ENCODE measurements around the gene LARP4B.

The LARP4B gene

DNA sequence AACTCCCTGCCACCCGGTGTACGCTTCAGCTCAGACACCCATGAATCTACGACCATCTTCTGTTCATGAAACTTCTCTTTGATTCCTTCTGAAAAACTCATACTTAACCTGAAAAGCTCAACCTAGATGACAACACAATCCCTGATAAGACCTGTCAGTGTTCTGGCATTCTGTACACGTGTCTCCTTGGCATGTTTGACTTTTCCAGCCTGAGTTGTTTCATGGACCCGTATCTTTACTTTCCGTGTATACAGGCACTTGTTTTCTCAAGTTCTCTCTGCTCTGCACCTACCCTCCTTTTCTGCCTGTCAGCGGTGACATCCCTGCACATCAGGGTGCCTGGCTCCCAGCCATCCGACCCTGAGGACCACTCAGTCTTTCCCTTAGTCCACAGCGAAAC lies 103.3 kb downstream of the LARP4B start:
- H3K4me3 ChIP-seq (ENCODE audit: low read depth, low read length) = no peak overlapping the region
- ChIA-PET POLR2A (no interaction called here), CTCF (interaction anchor here (0.8 kb wide), 1 partner anchor 43 kb away, joined by 3 read pairs; no protein-coding TSS in a partner anchor)
- H3K36me3 ChIP-seq (ENCODE audit: control insufficient read depth in 2 of 2, insufficient read depth in 1 of 2, low read length in 2 of 2) = peaks cover 13 to 91% of the 10 kb centered on the region in 2 experiments
- no peak overlapping the region for H3K27ac ChIP-seq (ENCODE audit: extremely low read depth, low read depth, low read length)
- TF ChIP-seq ZFP41 (tag by site-specific recombination; IDR thresholded peaks at IDR 0.05; ENCODE audit: borderline replicate concordance) (no peak), ZNF510 (tag by site-specific recombination; IDR thresholded peaks at IDR 0.05; ENCODE audit: insufficient replicate concordance) (no peak), SETDB1 (IDR thresholded peaks at IDR 0.05; ENCODE audit: insufficient read length, low read length) (no peak), ZIC2 (tag by site-specific recombination; IDR thresholded peaks at IDR 0.05) (no peak), ZNF394 (tag by site-specific recombination; IDR thresholded peaks at IDR 0.05; ENCODE audit: borderline replicate concordance) (no peak), ZNF335 (tag by site-specific recombination; conservative IDR thresholded peaks at IDR 0.05) (no peak), ZNF391 (tag by site-specific recombination; IDR thresholded peaks at IDR 0.05; ENCODE audit: borderline replicate concordance, low read depth) (no peak), YY1 (tag by site-specific recombination; IDR thresholded peaks at IDR 0.05) (no peak), ZNF37A (tag by site-specific recombination; IDR thresholded peaks at IDR 0.05) (no peak), ZNF350 (tag by site-specific recombination; IDR thresholded peaks at IDR 0.05) (no peak), ZNF571 (tag by site-specific recombination; IDR thresholded peaks at IDR 0.05) (no peak), ZNF184 (tag by site-specific recombination; IDR thresholded peaks at IDR 0.05) (no peak), ZBTB48 (tag by site-specific recombination; IDR thresholded peaks at IDR 0.05) (no peak), GLIS2 (tag by site-specific recombination; IDR thresholded peaks at IDR 0.05) (no peak)
- TF ChIP-seq, protein P1, sequence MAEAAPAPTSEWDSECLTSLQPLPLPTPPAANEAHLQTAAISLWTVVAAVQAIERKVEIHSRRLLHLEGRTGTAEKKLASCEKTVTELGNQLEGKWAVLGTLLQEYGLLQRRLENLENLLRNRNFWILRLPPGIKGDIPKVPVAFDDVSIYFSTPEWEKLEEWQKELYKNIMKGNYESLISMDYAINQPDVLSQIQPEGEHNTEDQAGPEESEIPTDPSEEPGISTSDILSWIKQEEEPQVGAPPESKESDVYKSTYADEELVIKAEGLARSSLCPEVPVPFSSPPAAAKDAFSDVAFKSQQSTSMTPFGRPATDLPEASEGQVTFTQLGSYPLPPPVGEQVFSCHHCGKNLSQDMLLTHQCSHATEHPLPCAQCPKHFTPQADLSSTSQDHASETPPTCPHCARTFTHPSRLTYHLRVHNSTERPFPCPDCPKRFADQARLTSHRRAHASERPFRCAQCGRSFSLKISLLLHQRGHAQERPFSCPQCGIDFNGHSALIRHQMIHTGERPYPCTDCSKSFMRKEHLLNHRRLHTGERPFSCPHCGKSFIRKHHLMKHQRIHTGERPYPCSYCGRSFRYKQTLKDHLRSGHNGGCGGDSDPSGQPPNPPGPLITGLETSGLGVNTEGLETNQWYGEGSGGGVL (tag by site-specific recombination; IDR thresholded peaks at IDR 0.05) = no peak
- TF ChIP-seq, protein P2, sequence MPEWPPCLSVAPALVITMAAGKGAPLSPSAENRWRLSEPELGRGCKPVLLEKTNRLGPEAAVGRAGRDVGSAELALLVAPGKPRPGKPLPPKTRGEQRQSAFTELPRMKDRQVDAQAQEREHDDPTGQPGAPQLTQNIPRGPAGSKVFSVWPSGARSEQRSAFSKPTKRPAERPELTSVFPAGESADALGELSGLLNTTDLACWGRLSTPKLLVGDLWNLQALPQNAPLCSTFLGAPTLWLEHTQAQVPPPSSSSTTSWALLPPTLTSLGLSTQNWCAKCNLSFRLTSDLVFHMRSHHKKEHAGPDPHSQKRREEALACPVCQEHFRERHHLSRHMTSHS (tag by site-specific recombination; IDR thresholded peaks at IDR 0.05) = no peak
- TF ChIP-seq, protein P3, sequence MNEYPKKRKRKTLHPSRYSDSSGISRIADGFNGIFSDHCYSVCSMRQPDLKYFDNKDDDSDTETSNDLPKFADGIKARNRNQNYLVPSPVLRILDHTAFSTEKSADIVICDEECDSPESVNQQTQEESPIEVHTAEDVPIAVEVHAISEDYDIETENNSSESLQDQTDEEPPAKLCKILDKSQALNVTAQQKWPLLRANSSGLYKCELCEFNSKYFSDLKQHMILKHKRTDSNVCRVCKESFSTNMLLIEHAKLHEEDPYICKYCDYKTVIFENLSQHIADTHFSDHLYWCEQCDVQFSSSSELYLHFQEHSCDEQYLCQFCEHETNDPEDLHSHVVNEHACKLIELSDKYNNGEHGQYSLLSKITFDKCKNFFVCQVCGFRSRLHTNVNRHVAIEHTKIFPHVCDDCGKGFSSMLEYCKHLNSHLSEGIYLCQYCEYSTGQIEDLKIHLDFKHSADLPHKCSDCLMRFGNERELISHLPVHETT (tag by site-specific recombination; IDR thresholded peaks at IDR 0.05) = no peak
- no peaks in the 10 kb centered on the region for H3K9me3 ChIP-seq (ENCODE audit: control insufficient read depth, insufficient read depth, low read depth, low read length)
- H3K4me1 ChIP-seq (ENCODE audit: control insufficient read depth, insufficient read depth, low read length) = no peaks in the 10 kb centered on the region

DNA sequence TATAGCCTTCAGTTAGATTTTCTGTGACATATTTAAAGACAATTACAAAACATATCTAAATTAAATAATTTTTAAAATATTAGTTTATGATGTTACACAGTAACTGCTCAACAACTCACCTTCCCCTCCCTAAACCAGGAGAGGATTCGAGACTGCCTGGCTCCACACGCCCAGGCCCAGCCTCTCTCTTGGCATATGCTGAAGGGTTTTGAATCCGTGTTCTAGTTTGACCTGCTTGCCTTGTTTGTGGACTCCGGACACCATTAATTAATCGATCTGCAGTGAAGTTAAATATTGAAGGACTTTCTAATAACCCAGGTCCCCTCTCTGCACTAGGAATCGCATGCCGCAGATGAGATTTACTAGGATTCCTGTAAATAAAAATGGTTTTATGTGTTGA lies 106.6 kb downstream of the LARP4B start:
- peaks cover 10 to 98% of the 10 kb centered on the region in 2 experiments for H3K36me3 ChIP-seq (ENCODE audit: control insufficient read depth in 2 of 2, insufficient read depth in 1 of 2, low read length in 2 of 2)
- no peaks in the 10 kb centered on the region for H3K4me1 ChIP-seq (ENCODE audit: control insufficient read depth, insufficient read depth, low read length)
- TF ChIP-seq ZNF426 (tag by site-specific recombination; IDR thresholded peaks at IDR 0.05) = no peak
- no peak for TF ChIP-seq ZNF211 (tag by site-specific recombination; IDR thresholded peaks at IDR 0.05; ENCODE audit: low read depth)
- H3K4me3 ChIP-seq (ENCODE audit: low read depth, low read length) = no peak overlapping the region
- ChIA-PET CTCF (no interaction called here), POLR2A (no interaction called here)
- no peak overlapping the region for H3K27ac ChIP-seq (ENCODE audit: extremely low read depth, low read depth, low read length)
- no peaks in the 10 kb centered on the region for H3K9me3 ChIP-seq (ENCODE audit: control insufficient read depth, insufficient read depth, low read depth, low read length)

DNA sequence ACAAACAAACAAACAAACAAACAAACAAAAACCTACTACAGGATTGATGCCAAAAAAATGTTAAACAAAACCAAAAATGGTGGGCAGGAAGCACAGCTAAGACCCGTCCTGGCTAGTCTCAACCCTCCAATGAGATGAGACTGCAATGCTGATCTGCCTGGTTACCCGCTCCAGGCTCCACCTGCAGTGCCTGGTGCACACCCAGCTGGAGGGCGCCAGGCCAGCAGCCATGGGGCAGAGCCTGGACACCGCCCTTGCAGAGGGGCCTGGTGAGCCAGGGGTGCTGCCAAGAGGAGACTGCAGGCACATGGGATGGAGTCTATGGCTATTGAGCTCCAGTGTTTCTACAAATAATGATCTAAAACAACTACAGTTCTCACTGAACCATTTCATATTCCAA lies 107.0 kb downstream of the LARP4B start:
- POLR2A ChIA-PET = no interaction called here
- CTCF ChIA-PET = no interaction called here
- no peak overlapping the region for H3K27ac ChIP-seq (ENCODE audit: extremely low read depth, low read depth, low read length)
- H3K9me3 ChIP-seq (ENCODE audit: control insufficient read depth, insufficient read depth, low read depth, low read length) = no peaks in the 10 kb centered on the region
- no peaks in the 10 kb centered on the region for H3K4me1 ChIP-seq (ENCODE audit: control insufficient read depth, insufficient read depth, low read length)
- peaks cover 10 to 98% of the 10 kb centered on the region in 2 experiments for H3K36me3 ChIP-seq (ENCODE audit: control insufficient read depth in 2 of 2, insufficient read depth in 1 of 2, low read length in 2 of 2)
- H3K4me3 ChIP-seq (ENCODE audit: low read depth, low read length) = no peak overlapping the region
- TF ChIP-seq, protein P4, sequence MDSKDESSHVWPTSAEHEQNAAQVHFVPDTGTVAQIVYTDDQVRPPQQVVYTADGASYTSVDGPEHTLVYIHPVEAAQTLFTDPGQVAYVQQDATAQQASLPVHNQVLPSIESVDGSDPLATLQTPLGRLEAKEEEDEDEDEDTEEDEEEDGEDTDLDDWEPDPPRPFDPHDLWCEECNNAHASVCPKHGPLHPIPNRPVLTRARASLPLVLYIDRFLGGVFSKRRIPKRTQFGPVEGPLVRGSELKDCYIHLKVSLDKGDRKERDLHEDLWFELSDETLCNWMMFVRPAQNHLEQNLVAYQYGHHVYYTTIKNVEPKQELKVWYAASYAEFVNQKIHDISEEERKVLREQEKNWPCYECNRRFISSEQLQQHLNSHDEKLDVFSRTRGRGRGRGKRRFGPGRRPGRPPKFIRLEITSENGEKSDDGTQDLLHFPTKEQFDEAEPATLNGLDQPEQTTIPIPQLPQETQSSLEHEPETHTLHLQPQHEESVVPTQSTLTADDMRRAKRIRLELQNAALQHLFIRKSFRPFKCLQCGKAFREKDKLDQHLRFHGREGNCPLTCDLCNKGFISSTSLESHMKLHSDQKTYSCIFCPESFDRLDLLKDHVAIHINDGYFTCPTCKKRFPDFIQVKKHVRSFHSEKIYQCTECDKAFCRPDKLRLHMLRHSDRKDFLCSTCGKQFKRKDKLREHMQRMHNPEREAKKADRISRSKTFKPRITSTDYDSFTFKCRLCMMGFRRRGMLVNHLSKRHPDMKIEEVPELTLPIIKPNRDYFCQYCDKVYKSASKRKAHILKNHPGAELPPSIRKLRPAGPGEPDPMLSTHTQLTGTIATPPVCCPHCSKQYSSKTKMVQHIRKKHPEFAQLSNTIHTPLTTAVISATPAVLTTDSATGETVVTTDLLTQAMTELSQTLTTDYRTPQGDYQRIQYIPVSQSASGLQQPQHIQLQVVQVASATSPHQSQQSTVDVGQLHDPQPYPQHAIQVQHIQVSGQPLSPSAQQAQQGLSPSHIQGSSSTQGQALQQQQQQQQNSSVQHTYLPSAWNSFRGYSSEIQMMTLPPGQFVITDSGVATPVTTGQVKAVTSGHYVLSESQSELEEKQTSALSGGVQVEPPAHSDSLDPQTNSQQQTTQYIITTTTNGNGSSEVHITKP (tag by site-specific recombination; IDR thresholded peaks at IDR 0.05) = no peak
- TF ChIP-seq KLF1 (tag by site-specific recombination; IDR thresholded peaks at IDR 0.05) = 0 out of 2 replicates have a peak, but pooled peaks have one; percentile 16
- TF ChIP-seq, protein P5, sequence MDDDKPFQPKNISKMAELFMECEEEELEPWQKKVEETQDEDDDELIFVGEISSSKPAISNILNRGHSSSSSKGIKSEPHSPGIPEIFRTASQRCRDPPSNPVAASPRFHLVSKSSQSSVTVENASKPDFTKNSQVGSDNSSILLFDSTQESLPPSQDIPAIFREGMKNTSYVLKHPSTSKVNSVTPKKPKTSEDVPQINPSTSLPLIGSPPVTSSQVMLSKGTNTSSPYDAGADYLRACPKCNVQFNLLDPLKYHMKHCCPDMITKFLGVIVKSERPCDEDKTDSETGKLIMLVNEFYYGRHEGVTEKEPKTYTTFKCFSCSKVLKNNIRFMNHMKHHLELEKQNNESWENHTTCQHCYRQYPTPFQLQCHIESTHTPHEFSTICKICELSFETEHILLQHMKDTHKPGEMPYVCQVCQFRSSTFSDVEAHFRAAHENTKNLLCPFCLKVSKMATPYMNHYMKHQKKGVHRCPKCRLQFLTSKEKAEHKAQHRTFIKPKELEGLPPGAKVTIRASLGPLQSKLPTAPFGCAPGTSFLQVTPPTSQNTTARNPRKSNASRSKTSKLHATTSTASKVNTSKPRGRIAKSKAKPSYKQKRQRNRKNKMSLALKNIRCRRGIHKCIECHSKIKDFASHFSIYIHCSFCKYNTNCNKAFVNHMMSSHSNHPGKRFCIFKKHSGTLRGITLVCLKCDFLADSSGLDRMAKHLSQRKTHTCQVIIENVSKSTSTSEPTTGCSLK (tag by site-specific recombination; IDR thresholded peaks at IDR 0.05) = no peak
